ENCODE measurements around the gene LILRB3. TPM values are rescaled to one million over a fixed set of nuclear protein-coding genes. Genes with fewer than 3 reads are reported as not detected.
A peak's percentile ranks its signal among the peaks of the same experiment; 100 is the strongest.
"Not testable (repeated sequence)": the region's sequence is repeated elsewhere in the genome, so short reads cannot be mapped to it uniquely, and the experiment has no call there.

Gene LILRB3
- total and polyA plus RNA-seq, 7 donors: 4.2 to 19.3 (median 12.5) TPM

- not testable (repeated sequence) for H3K4me3 ChIP-seq, H3K4me1 ChIP-seq, H3K27ac ChIP-seq, H3K36me3 ChIP-seq, H3K9me3 ChIP-seq
- 83 to 95% methylated on average over 7 of the region's 7 CpGs for WGBS, 2 donors
- peaks cover 0 to 22% (median 6%) of the 10 kb centered on the region in 3 donors for H3K27me3 ChIP-seq
- DNase-seq: peak; percentile 45
- intact Hi-C loops (cut with DNase I): loop anchor here (2.0 kb wide), 1 partner anchor 25 kb away; no protein-coding TSS in a partner anchor
Measured at GRCh38 chr19:54221947-54222346, 860 bp downstream of the LILRB3 start.

- peaks cover 0 to 22% (median 6%) of the 10 kb centered on the region in 3 donors for H3K27me3 ChIP-seq
- 72 to 83% methylated on average over 2 to 5 of the region's 5 CpGs for WGBS, 2 donors
- H3K36me3 ChIP-seq; H3K4me1 ChIP-seq; H3K27ac ChIP-seq; intact Hi-C loops (cut with DNase I); H3K4me3 ChIP-seq; DNase-seq; H3K9me3 ChIP-seq: not testable (repeated sequence)
Measured at GRCh38 chr19:54219702-54220101, 3.1 kb downstream of the LILRB3 start.

GRCh38 chr19:54218960-54219661 lies 3.7 kb downstream of the LILRB3 start:
- Histone ChIP-seq H3K9me3 (no peaks in the 10 kb centered on the region), H3K4me3 (no peak overlapping the region), H3K4me1 (no peaks in the 10 kb centered on the region), H3K36me3 (no peaks in the 10 kb centered on the region), H3K27me3 (peaks cover 0 to 22% (median 6%) of the 10 kb centered on the region in 3 donors), H3K27ac (no peak overlapping the region)
- peak; percentile 60 for DNase-seq
- intact Hi-C loops (cut with DNase I): no loop called here
- TF ChIP-seq POLR2A (IDR thresholded peaks at IDR 0.05) (no peak), CTCF (IDR thresholded peaks at IDR 0.05) (no peak), EP300 (IDR thresholded peaks at IDR 0.05) (no peak), POLR2AphosphoS5 (IDR thresholded peaks at IDR 0.05) (no peak)
- 90% methylated on average over 27 of the region's 27 CpGs for WGBS, 2 donors

DNA sequence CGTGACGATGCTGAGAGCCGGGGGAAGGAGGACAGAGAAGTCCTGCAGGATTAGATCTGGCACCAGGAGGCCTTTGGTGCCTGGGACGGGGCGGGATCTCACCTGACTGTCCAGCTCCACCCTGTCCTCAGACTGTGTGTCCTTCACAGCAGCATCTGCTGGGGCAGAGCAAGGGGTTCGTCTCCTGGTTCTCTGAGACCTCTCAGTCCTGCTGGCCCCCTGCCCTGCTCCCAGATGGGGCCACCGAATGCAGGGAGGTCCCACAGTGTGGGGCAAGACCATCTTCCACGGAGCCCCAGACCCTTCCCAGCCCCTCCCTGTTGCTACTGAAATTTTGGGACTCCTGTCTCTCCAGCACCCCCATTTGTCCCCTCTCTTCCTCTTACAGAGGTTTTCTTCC lies 4.5 kb downstream of the LILRB3 start:
- no peak for TF ChIP-seq CTCF (IDR thresholded peaks at IDR 0.05)
- TF ChIP-seq EP300 (IDR thresholded peaks at IDR 0.05): no peak
- TF ChIP-seq POLR2A (IDR thresholded peaks at IDR 0.05): no peak
- TF ChIP-seq POLR2AphosphoS5 (IDR thresholded peaks at IDR 0.05): no peak
- 87 to 90% methylated on average over 8 of the region's 8 CpGs for WGBS, 2 donors
- intact Hi-C loops (cut with DNase I): no loop called here

DNA sequence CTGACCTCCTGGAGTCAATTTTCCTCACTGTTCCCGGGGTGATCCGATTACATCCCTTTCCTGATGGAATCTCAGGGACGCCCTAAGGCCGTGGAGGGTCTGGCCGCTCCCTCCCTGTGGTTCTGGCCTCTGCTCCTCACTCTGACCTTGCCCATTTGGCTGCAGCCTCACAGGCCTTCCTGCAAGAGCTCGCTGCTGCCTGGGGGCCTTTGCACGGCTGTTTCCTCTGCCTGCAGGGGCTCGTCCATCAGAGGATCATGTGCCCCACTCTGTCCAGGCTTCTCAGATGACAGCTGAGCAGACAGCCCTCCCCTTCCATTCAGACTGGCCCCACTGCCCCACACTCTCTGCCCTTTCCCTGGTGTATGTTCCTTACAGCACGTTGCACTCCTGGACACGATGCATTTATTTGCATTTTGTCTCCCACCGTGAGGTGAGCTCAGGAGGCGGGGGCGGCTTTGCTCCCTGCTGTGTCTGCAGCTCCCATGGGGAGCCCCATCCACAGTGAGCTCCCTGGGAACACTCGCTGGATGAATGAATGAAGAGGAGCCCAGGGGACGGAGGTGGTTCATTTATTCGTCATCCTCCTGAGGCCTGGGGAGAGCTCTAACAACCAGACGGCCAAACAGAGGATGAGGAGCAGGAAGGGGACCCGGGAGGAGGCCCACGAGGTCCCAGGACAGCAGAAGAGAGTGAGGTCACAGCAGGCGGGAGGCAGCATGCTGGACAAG lies 5.1 kb downstream of the LILRB3 start:
- intact Hi-C loops (cut with DNase I); H3K9me3 ChIP-seq; H3K4me1 ChIP-seq; H3K36me3 ChIP-seq; H3K27me3 ChIP-seq; H3K27ac ChIP-seq; H3K4me3 ChIP-seq: not testable (repeated sequence)
- peak; percentile 13 for DNase-seq
- 71 to 83% methylated on average over 17 of the region's 20 CpGs for WGBS, 2 donors

More for the DNA sequence above, 4.5 kb downstream of the LILRB3 start:
- H3K4me1 ChIP-seq: no peaks in the 10 kb centered on the region
- H3K9me3 ChIP-seq: no peaks in the 10 kb centered on the region
- H3K4me3 ChIP-seq: no peak overlapping the region
- peak; percentile 61 for DNase-seq
- no peaks in the 10 kb centered on the region for H3K36me3 ChIP-seq
- H3K27me3 ChIP-seq: peaks cover 0 to 14% (median 6%) of the 10 kb centered on the region in 3 donors
- H3K27ac ChIP-seq: no peak overlapping the region

GRCh38 chr19:54216869-54217268 lies 5.9 kb downstream of the LILRB3 start:
- no peak for DNase-seq
- Histone ChIP-seq H3K4me3 (no peak overlapping the region), H3K9me3 (no peaks in the 10 kb centered on the region), H3K27ac (no peak overlapping the region), H3K36me3 (no peaks in the 10 kb centered on the region), H3K4me1 (no peaks in the 10 kb centered on the region), H3K27me3 (peaks cover 0 to 1% (median 0%) of the 10 kb centered on the region in 3 donors)
- no peak for TF ChIP-seq EP300 (IDR thresholded peaks at IDR 0.05)
- 84 to 93% methylated on average over 9 of the region's 9 CpGs for WGBS, 2 donors
- intact Hi-C loops (cut with DNase I): no loop called here

DNA sequence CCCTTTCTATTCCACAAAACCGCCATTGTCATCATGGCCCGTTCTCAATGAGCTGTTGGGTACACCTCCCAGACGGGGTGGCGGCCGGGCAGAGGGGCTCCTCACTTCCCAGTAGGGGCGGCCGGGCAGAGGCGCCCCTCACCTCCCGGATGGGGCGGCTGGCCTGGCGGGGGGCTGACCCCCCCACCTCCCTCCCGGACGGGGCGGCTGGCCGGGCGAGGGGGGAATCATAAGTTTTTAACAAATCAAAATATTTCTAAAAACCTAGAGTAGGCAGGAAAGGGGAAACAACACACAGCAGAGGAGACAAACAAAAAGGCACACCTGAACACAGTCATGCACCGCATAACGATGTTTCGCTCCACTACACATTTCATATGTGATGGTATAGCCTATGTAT lies 8.1 kb downstream of the LILRB3 start:
- H3K36me3 ChIP-seq; H3K4me3 ChIP-seq; DNase-seq; H3K9me3 ChIP-seq; H3K27me3 ChIP-seq; intact Hi-C loops (cut with DNase I); H3K4me1 ChIP-seq; H3K27ac ChIP-seq: not testable (repeated sequence)
- 93 to 97% methylated on average over 16 of the region's 19 CpGs for WGBS, 2 donors

DNA sequence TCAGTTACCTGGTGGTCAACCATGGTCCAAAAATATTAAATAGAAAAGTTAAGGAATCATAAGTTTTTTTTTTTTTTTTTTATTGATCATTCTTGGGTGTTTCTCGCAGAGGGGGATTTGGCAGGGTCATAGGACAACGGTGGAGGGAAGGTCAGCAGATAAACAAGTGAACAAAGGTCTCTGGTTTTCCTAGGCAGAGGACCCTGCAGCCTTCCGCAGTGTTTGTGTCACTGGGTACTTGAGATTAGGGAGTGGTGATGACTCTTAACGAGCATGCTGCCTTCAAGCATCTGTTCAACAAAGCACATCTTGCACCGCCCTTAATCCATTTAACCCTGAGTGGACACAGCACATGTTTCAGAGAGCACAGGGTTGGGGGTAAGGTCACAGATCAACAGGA lies 8.6 kb downstream of the LILRB3 start:
- 60 to 63% methylated on average over 4 of the region's 5 CpGs for WGBS, 2 donors
- H3K4me3 ChIP-seq: not testable (repeated sequence)

More for the DNA sequence above, 8.6 kb downstream of the LILRB3 start:
- H3K27ac ChIP-seq; intact Hi-C loops (cut with DNase I); H3K27me3 ChIP-seq; H3K9me3 ChIP-seq; H3K36me3 ChIP-seq; DNase-seq: not testable (repeated sequence)
- H3K4me1 ChIP-seq: peaks cover 0 to 15% (median 13%) of the 10 kb centered on the region in 4 donors

Data from sigmoid colon (tissue), 7 donors.